HCT116 (cell line): Measurements from ENCODE around the gene ARHGEF18. TPM values are rescaled to one million over a fixed set of nuclear protein-coding genes. Genes with fewer than 3 reads are reported as not detected.

Source experiments
- ATAC-seq: fragments of 200-7000 bp; cut with Tn5 transposase; 2 replicates; pipeline ENCODE4 v1.9.1; 2020; ENCODE audit warnings: mild to moderate bottlenecking, moderate library complexity
- BruUV-seq: library from RNA; stranded (reverse); fragments of 400-500 nt; replicated peaks from 2 replicates; lab custom pipeline; 2021; lab: Mats Ljungman, UMichigan
- CTCF ChIA-PET: fragments of 300-600 bp; sonication (Branson Sonifier 250); formaldehyde crosslinking; loops from one replicate; lab custom pipeline; 2021; ENCODE audit warnings: antibody characterized with exemption; lab: Charles Lee
- POLR2A ChIA-PET: fragments of 300-600, 350-600 bp; sonication (Branson Sonifier 250); formaldehyde crosslinking; loops from one replicate; lab custom pipeline; 2021; ENCODE audit warnings: antibody characterized with exemption; lab: Charles Lee
- RAD21 ChIA-PET, 2 experiments: fragments of 300-600 bp; sonication (Branson Sonifier 250); formaldehyde crosslinking; loops; one replicate each; lab custom pipeline; 2023; ENCODE audit warnings: low total read pairs in 2 of 2; ENCODE audit not compliant: uncharacterized antibody in 2 of 2, unreplicated experiment in 2 of 2, low non-redundant PET in 1 of 2; lab: Charles Lee
- DNase-seq: peaks from one replicate; pipeline ENCODE4 v3.0.0-alpha.2; 2010; ENCODE audit warnings: low read depth, low spot score
- H2AFZ ChIP-seq: fragments of 200-600 bp; shearing (Covaris generic), sonication (generic); 2 replicates; pipeline ENCODE4 v1.6.1; 2017; ENCODE audit warnings: low read depth, mixed run types, mixed read lengths, antibody characterized with exemption, low read length; ENCODE audit not compliant: poor library complexity, severe bottlenecking
- H3K27ac ChIP-seq: 2 replicates; pipeline ENCODE4 v1.5.1; 2012; ENCODE audit warnings: low read depth, low read length
- H3K27me3 ChIP-seq: fragments of 200-600 bp; sonication (generic); 2 replicates; pipeline ENCODE4 v1.6.1; 2016; ENCODE audit warnings: mixed run types, low read length, mixed read lengths; ENCODE audit not compliant: insufficient read depth
- H3K36me3 ChIP-seq, 2 experiments: fragments of 200-500 bp in 1 of 2; fragments of 200-600 bp in 1 of 2; sonication (Bioruptor generic) in 1 of 2; sonication (generic) in 1 of 2; 2 replicates each; pipeline versions ENCODE4 v1.5.1 to v1.6.1; 2014 to 2016; ENCODE audit warnings: low read length in 2 of 2, inconsistent platforms in 1 of 2, mixed read lengths in 1 of 2, mixed run types in 1 of 2; ENCODE audit not compliant: insufficient read depth in 2 of 2, control insufficient read depth in 1 of 2
- H3K4me1 ChIP-seq, 2 experiments: fragments of 200-600 bp in 1 of 2; sonication (generic) in 1 of 2; 2 replicates each; pipeline versions ENCODE4 v1.5.1 to v1.6.1; 2012 to 2017; ENCODE audit warnings: low read length in 2 of 2, inconsistent platforms in 1 of 2, mild to moderate bottlenecking in 1 of 2, mixed read lengths in 1 of 2, mixed run types in 1 of 2, moderate library complexity in 1 of 2; ENCODE audit not compliant: insufficient read depth in 2 of 2, control insufficient read depth in 1 of 2
- H3K4me2 ChIP-seq: fragments of 200-600 bp; sonication (generic); 2 replicates; pipeline ENCODE4 v1.6.1; 2017; ENCODE audit warnings: mixed run types, low read length, mixed read lengths
- H3K4me3 ChIP-seq, 2 experiments: fragments of 200-600 bp in 1 of 2; sonication (generic) in 1 of 2; replicated peaks in 1 of 2; 2 replicates each; pipeline ENCODE4 v1.5.1; 2011 to 2016; ENCODE audit warnings: low read length in 2 of 2, control low read depth in 1 of 2, low read depth in 1 of 2, mild to moderate bottlenecking in 1 of 2, mixed read lengths in 1 of 2, mixed run types in 1 of 2
- H3K79me2 ChIP-seq: fragments of 200-600 bp; sonication (generic); 2 replicates; pipeline ENCODE4 v1.6.1; 2017; ENCODE audit warnings: mild to moderate bottlenecking, mixed run types, low read length, moderate library complexity, mixed read lengths; ENCODE audit not compliant: insufficient read depth
- H3K9ac ChIP-seq: fragments of 200-600 bp; sonication (generic); 2 replicates; pipeline ENCODE4 v1.6.1; 2016; ENCODE audit warnings: low read length, mixed read lengths
- H3K9me2 ChIP-seq: fragments of 200-600 bp; sonication (generic), shearing (Covaris generic); 2 replicates; pipeline ENCODE4 v1.6.1; 2017; ENCODE audit warnings: mixed run types, mild to moderate bottlenecking, moderate library complexity; ENCODE audit not compliant: insufficient read depth
- H3K9me3 ChIP-seq, 2 experiments: fragments of 200-500 bp in 1 of 2; fragments of 200-600 bp in 1 of 2; sonication (Bioruptor generic) in 1 of 2; sonication (generic) in 1 of 2; 2 replicates each; pipeline ENCODE4 v1.6.1; 2014 to 2017; ENCODE audit warnings: low read length in 2 of 2, mixed read lengths in 2 of 2, inconsistent platforms in 1 of 2, low read depth in 1 of 2, mild to moderate bottlenecking in 1 of 2, mixed run types in 1 of 2, moderate library complexity in 1 of 2; ENCODE audit not compliant: control insufficient read depth in 1 of 2, insufficient read depth in 1 of 2
- H4K20me1 ChIP-seq: fragments of 200-600 bp; sonication (generic), shearing (Covaris generic); 2 replicates; pipeline ENCODE4 v1.6.1; 2017; ENCODE audit warnings: mixed run types, mild to moderate bottlenecking, moderate library complexity; ENCODE audit not compliant: insufficient read depth
- ATF3 ChIP-seq: IDR thresholded peaks from 2 replicates; pipeline ENCODE4 v1.6.1; 2012
- CBX3 ChIP-seq: IDR thresholded peaks from 2 replicates; pipeline ENCODE4 v1.6.1; 2012; ENCODE audit warnings: low read depth
- EZH2 ChIP-seq: fragments of 200-600 bp; sonication (generic); IDR thresholded peaks from 2 replicates; pipeline ENCODE4 v1.6.1; 2017; ENCODE audit warnings: antibody characterized with exemption, mixed run types
- FOSL1 ChIP-seq: IDR thresholded peaks from 2 replicates; pipeline ENCODE4 v1.6.1; 2012; ENCODE audit warnings: low read depth
- JUND ChIP-seq: IDR thresholded peaks from 2 replicates; pipeline ENCODE4 v1.6.1; 2012
- MAX ChIP-seq: IDR thresholded peaks from 2 replicates; pipeline ENCODE4 v1.6.1; 2012
- POLR2A ChIP-seq: IDR thresholded peaks from 2 replicates; pipeline ENCODE4 v1.7.0; 2011; ENCODE audit warnings: borderline replicate concordance; ENCODE audit not compliant: insufficient read depth, insufficient read length; ENCODE audit errors: extremely low read depth
- POLR2AphosphoS5 ChIP-seq: IDR thresholded peaks from 2 replicates; pipeline ENCODE4 v1.6.1; 2011; ENCODE audit warnings: mild to moderate bottlenecking, low read depth, low read length, moderate library complexity
- RAD21 ChIP-seq: IDR thresholded peaks from 2 replicates; pipeline ENCODE4 v1.6.1; 2012; ENCODE audit warnings: low read depth, mild to moderate bottlenecking
- SIN3A ChIP-seq: IDR thresholded peaks from 2 replicates; pipeline ENCODE4 v1.6.1; 2012; ENCODE audit warnings: low read depth
- SP1 ChIP-seq: IDR thresholded peaks from 2 replicates; pipeline ENCODE4 v1.6.1; 2012; ENCODE audit warnings: low read depth
- SRF ChIP-seq: IDR thresholded peaks from 2 replicates; pipeline ENCODE4 v1.6.1; 2012; ENCODE audit warnings: low read depth
- TCF7L2 ChIP-seq: IDR thresholded peaks from 2 replicates; pipeline ENCODE4 v1.7.0; 2011; ENCODE audit warnings: borderline replicate concordance, inconsistent platforms; ENCODE audit not compliant: insufficient read depth, insufficient read length; ENCODE audit errors: extremely low read depth
- ZBTB33 ChIP-seq: IDR thresholded peaks from 2 replicates; pipeline ENCODE4 v1.6.1; 2011; ENCODE audit warnings: mild to moderate bottlenecking, low read length, moderate library complexity; ENCODE audit not compliant: insufficient replicate concordance; ENCODE audit errors: extremely low read depth
- intact Hi-C: fragments of 100-400 bp; cut with micrococcal nuclease; formaldehyde crosslinking; loops from 2 replicates; pipeline ENCODE4 v1.10.0; 2022
- total RNA-seq: library from RNA; stranded (reverse); gene quantifications from one replicate; pipeline ENCODE4 v1.2.1, GENCODE V29; 2021; ENCODE audit not compliant: unreplicated experiment

ARHGEF18 gene
- total RNA-seq, 1 experiment from 2014 or later: 32.2 TPM

- intact Hi-C loops: loop anchor here (5.0 kb wide), 1 partner anchor 106 kb away; a partner anchor contains a TSS
Measured at GRCh38 chr19:7391218-7391670, 42.5 kb downstream of the ARHGEF18 start.

More at GRCh38 chr19:7391218-7391670, 42.5 kb downstream of the ARHGEF18 start:
- H3K79me2 ChIP-seq: peaks cover 13% of the 10 kb centered on the region
- H3K4me2 ChIP-seq: peak overlapping the region; percentile 67
- no peaks in the 10 kb centered on the region for H3K27me3 ChIP-seq
- DNase-seq (peak; percentile 96), ATAC-seq (peak; percentile 85)
- CTCF ChIA-PET: no interaction called here
- RAD21 ChIA-PET: no interaction called here
- H3K9me3 ChIP-seq: no peaks in the 10 kb centered on the region
- peak overlapping the region; percentile 22 to 42 for H3K4me3 ChIP-seq
- POLR2A ChIA-PET: no interaction called here
- peaks cover 30 to 51% of the 10 kb centered on the region in 2 experiments for H3K4me1 ChIP-seq
- H3K9me2 ChIP-seq: no peaks in the 10 kb centered on the region
- no peaks in the 10 kb centered on the region for H3K36me3 ChIP-seq
- no TSS peak for BruUV-seq
- no peak for TF ChIP-seq POLR2A
- TF ChIP-seq TCF7L2: peak; percentile 44
- peak; percentile 10; the same call in 1 of the 2 replicates for TF ChIP-seq RAD21
- peak; percentile 1; the same call in 1 of the 2 replicates for TF ChIP-seq SIN3A
- peak; percentile 41 for TF ChIP-seq ZBTB33
- TF ChIP-seq SP1: peak; percentile 92
- TF ChIP-seq EZH2: no peak
- TF ChIP-seq ATF3: no peak
- peak; percentile 78 for TF ChIP-seq MAX
- peak; percentile 90 for TF ChIP-seq FOSL1
- peak; percentile 21; the same call in 1 of the 2 replicates for TF ChIP-seq POLR2AphosphoS5
- peak; percentile 88 for TF ChIP-seq CBX3
- peak; percentile 93 for TF ChIP-seq JUND
- TF ChIP-seq SRF: peak; percentile 64
- no peak overlapping the region for H2AFZ ChIP-seq
- H4K20me1 ChIP-seq: no peaks in the 10 kb centered on the region
- H3K27ac ChIP-seq: peak overlapping the region; percentile 72
- peak overlapping the region; percentile 54 for H3K9ac ChIP-seq
